ENCODE data around the gene ZNF407. TPM values are rescaled to one million over a fixed set of nuclear protein-coding genes. Genes with fewer than 3 reads are reported as not detected.

The ZNF407 gene
- total and polyA plus RNA-seq, 2 of the 13 experiments (the other 11 are each of a cell fraction or from before 2014, with no cell fraction given): 2.3 to 8.7 TPM

- no peak for ATAC-seq
- no peak for TF ChIP-seq JARID2 (CRISPR knock-in tag; IDR thresholded peaks at IDR 0.05; ENCODE audit: insufficient replicate concordance)
- TF ChIP-seq CEBPB (IDR thresholded peaks at IDR 0.05; ENCODE audit: borderline replicate concordance, low read depth, low read length): 0 out of 2 replicates have a peak, but pooled peaks have one; percentile 31
- no peak for TF ChIP-seq SETDB1 (CRISPR knock-in tag; IDR thresholded peaks at IDR 0.05; ENCODE audit: borderline replicate concordance)
- Histone ChIP-seq H3K27me3 (ENCODE audit: control insufficient read depth in 1 of 2, insufficient read depth in 2 of 2, low read length in 2 of 2) (peaks cover 1 to 10% of the 10 kb centered on the region in 2 experiments; a peak in 3 of 5 replicates), H3K4me2 (ENCODE audit: low read depth, low read length) (peak overlapping the region; percentile 72), H3K4me1 (ENCODE audit: insufficient read depth, low read length) (peaks cover 31% of the 10 kb centered on the region), H3K4me3 (replicated peaks in 1 of 3; ENCODE audit: insufficient read depth in 1 of 3, low read depth in 2 of 3, low read length in 3 of 3) (peak overlapping the region; percentile 38 to 55 (median 41); a peak in 5 of 6 replicates), H2AFZ (ENCODE audit: low read length) (no peak overlapping the region), H3K79me2 (ENCODE audit: insufficient read depth, low read length) (no peaks in the 10 kb centered on the region), H4K20me1 (ENCODE audit: insufficient read depth, low read length) (no peaks in the 10 kb centered on the region), H3K36me3 (replicated peaks in 1 of 2; ENCODE audit: control insufficient read depth in 1 of 2, insufficient read depth in 2 of 2, low read length in 2 of 2) (no peaks in the 10 kb centered on the region), H3K9ac (ENCODE audit: insufficient read depth, low read depth, low read length) (peak overlapping the region; percentile 36; the same call in 1 of the 2 replicates), H3K27ac (ENCODE audit: extremely low read length, insufficient read depth, low read length) (no peak overlapping the region), H3K9me3 (ENCODE audit: low read length) (no peaks in the 10 kb centered on the region)
- ChIA-PET POLR2A (no interaction called here), CTCF (ENCODE audit: low intra/inter-chr PET ratio, low total read pairs) (no interaction called here)
- in situ Hi-C loops (cut with HindIII; ENCODE audit: extremely low pct_ligation_motif_present, low pct_unique_long_range_greater_than_20kb) (no loop called here), intact Hi-C loops (cut with micrococcal nuclease; ENCODE audit: unreplicated experiment) (no loop called here)
- WGBS (ENCODE audit: low lambda C conversion rate): 77% methylated on average over 8 of the region's 16 CpGs
- BruUV-seq (replicated peaks): no TSS peak
- no peak for DNase-seq (ENCODE audit: low spot score)
- no peak for FAIRE-seq
Observed at GRCh38 chr18:75070235-75070624, 472.6 kb downstream of the ZNF407 start.

- H3K79me2 ChIP-seq (ENCODE audit: insufficient read depth, low read length): no peaks in the 10 kb centered on the region
- peaks cover 31% of the 10 kb centered on the region for H3K4me1 ChIP-seq (ENCODE audit: insufficient read depth, low read length)
- peak; percentile 68 for ATAC-seq
- peaks cover 1 to 16% of the 10 kb centered on the region in 2 experiments; a peak in 3 of 5 replicates for H3K27me3 ChIP-seq (ENCODE audit: control insufficient read depth in 1 of 2, insufficient read depth in 2 of 2, low read length in 2 of 2)
- FAIRE-seq: peak; percentile 67
- in situ Hi-C loops (cut with HindIII; ENCODE audit: extremely low pct_ligation_motif_present, low pct_unique_long_range_greater_than_20kb) (no loop called here), intact Hi-C loops (cut with micrococcal nuclease; ENCODE audit: unreplicated experiment) (no loop called here)
- CTCF ChIA-PET (ENCODE audit: low intra/inter-chr PET ratio, low total read pairs): no interaction called here
- 23% methylated on average over 18 of the region's 22 CpGs for WGBS (ENCODE audit: low lambda C conversion rate)
- H2AFZ ChIP-seq (ENCODE audit: low read length): peak overlapping the region; percentile 76
- peak; percentile 74 for DNase-seq (ENCODE audit: low spot score)
- BruUV-seq (replicated peaks): no TSS peak
- H3K4me3 ChIP-seq (replicated peaks in 1 of 3; ENCODE audit: insufficient read depth in 1 of 3, low read depth in 2 of 3, low read length in 3 of 3): peak overlapping the region; percentile 38 to 55 (median 41)
- H3K9ac ChIP-seq (ENCODE audit: insufficient read depth, low read depth, low read length): peak overlapping the region; percentile 36
- peak overlapping the region; percentile 72 for H3K4me2 ChIP-seq (ENCODE audit: low read depth, low read length)
- H3K27ac ChIP-seq (ENCODE audit: extremely low read length, insufficient read depth, low read length): no peak overlapping the region
- POLR2A ChIA-PET: no interaction called here
- H3K9me3 ChIP-seq (ENCODE audit: low read length): no peaks in the 10 kb centered on the region
- no peaks in the 10 kb centered on the region for H3K36me3 ChIP-seq (replicated peaks in 1 of 2; ENCODE audit: control insufficient read depth in 1 of 2, insufficient read depth in 2 of 2, low read length in 2 of 2)
- H4K20me1 ChIP-seq (ENCODE audit: insufficient read depth, low read length): no peaks in the 10 kb centered on the region
- TF ChIP-seq ZBTB39 (CRISPR knock-in tag; IDR thresholded peaks at IDR 0.05) (0 out of 2 replicates have a peak, but pooled peaks have one; percentile 19), RFX3 (CRISPR knock-in tag; IDR thresholded peaks at IDR 0.05) (no peak), ELF3 (CRISPR knock-in tag; IDR thresholded peaks at IDR 0.05) (peak; percentile 59), DZIP1 (CRISPR knock-in tag; IDR thresholded peaks at IDR 0.05) (no peak), ZNF878 (CRISPR knock-in tag; IDR thresholded peaks at IDR 0.05) (0 out of 2 replicates have a peak, but pooled peaks have one; percentile 45), LCORL (IDR thresholded peaks at IDR 0.05) (no peak), LCORL (CRISPR knock-in tag; IDR thresholded peaks at IDR 0.05) (0 out of 2 replicates have a peak, but pooled peaks have one; percentile 48), MED1 (CRISPR knock-in tag; IDR thresholded peaks at IDR 0.05) (0 out of 2 replicates have a peak, but pooled peaks have one; percentile 47), HOXA7 (CRISPR knock-in tag; IDR thresholded peaks at IDR 0.05) (no peak)
Observed at GRCh38 chr18:75070625-75071483, 473.2 kb downstream of the ZNF407 start.
